Mucosa of descending colon (tissue), 3 donors: ENCODE measurements around the gene EML3. TPM values are rescaled to one million over a fixed set of nuclear protein-coding genes. Genes with fewer than 3 reads are reported as not detected.
A peak's percentile ranks its signal among the peaks of the same experiment; 100 is the strongest.
"Not testable (repeated sequence)": the region's sequence is repeated elsewhere in the genome, so short reads cannot be mapped to it uniquely, and the experiment has no call there.

ENCODE experiments used
- ATAC-seq: fragments of 200-7000 bp; cut with Tn5 transposase; one replicate; pipeline ENCODE4 v1.9.1; 2020; ENCODE audit warnings: mild to moderate bottlenecking, moderate library complexity
- DNase-seq, 3 donors: peaks; one replicate each; pipeline ENCODE4 v3.0.0-alpha.2; 2020
- H3K36me3 ChIP-seq: fragments of 200-600 bp; one replicate; pipeline ENCODE4 v1.8.0; 2021; ENCODE audit warnings: low read depth, mild to moderate bottlenecking
- H3K4me1 ChIP-seq: fragments of 200-600 bp; one replicate; pipeline ENCODE4 v1.8.0; 2021; ENCODE audit warnings: low read depth, mild to moderate bottlenecking
- H3K4me3 ChIP-seq: fragments of 200-600 bp; one replicate; pipeline ENCODE4 v1.8.0; 2021; ENCODE audit warnings: mild to moderate bottlenecking
- H3K9me3 ChIP-seq: fragments of 200-600 bp; one replicate; pipeline ENCODE4 v1.8.0; 2021; ENCODE audit warnings: mild to moderate bottlenecking
- intact Hi-C, 2 donors: fragments of 100-400 bp; cut with DNase I in 1 of 2; cut with micrococcal nuclease in 1 of 2; formaldehyde crosslinking; loops; one replicate each; pipeline versions ENCODE4 v1.11.0 to v1.11.1; 2022; cut with DNase I, micrococcal nuclease
- total RNA-seq, 3 donors: library from RNA; stranded (reverse); fragmentation: NEBNext Ultra II Directional in 2 of 3; extraction: Animal tissue kit (Norgen Biotek cat#: 25700) in 2 of 3; gene quantifications; one replicate each; pipeline versions ENCODE4 v1.2.1 to v1.2.4, GENCODE V29; 2021 to 2023
- TF ChIP-seq, protein P1 (sequence below): fragments of 200-600 bp; IDR thresholded peaks from one replicate; pipeline ENCODE4 v1.8.0; 2022; ENCODE audit warnings: antibody characterized with exemption, mild to moderate bottlenecking
- donor health status: DM: no; HTN: no; CAD: no; lungs with moderate emphysema.
- donor health status: DM: no; HTN: no; CAD: no.
- donor health status: DM: no; HTN: yes; CAD: no.

Gene EML3
- total RNA-seq, 3 donors from 2014 or later = 54.6 to 57.7 (median 57.7) TPM

DNA sequence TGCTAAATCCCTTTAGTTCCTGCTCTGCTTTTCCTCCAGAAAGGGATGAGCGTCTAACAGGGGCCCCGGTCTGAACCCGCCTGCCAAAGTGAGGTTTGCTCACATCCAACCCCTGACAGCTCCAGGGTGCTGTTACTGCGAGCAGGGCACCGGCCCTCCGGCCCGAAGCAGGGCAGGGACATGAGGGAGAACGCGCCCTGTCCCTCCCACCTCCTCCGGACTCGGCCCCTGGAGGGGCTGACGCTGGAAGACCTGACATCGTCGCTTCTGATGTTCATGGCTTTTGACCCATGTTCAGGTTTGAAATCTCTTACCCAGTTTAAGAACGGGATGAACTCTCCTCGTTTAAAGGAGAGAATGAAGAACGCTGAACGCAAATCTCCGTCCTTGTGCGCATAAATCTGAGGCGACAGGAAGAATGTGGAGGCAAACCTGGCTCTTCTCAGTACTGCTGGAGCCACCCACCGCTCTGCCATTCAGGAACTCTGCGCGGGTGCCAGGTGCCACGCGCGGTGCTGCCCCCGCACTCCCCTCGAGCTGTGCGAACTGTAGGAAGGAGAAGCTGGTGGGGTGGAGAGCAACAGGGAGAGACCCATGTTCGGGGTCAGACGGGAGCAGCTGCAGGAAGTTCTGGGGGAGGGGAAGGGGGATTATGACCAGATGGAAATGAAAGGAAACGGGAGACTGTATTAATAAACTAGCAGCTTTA lies 38.1 kb downstream of the EML3 start:
- Histone ChIP-seq H3K4me3 (peak overlapping the region; percentile 67), H3K9me3 (no peaks in the 10 kb centered on the region), H3K4me1 (peaks cover 18% of the 10 kb centered on the region), H3K36me3 (peaks cover 5% of the 10 kb centered on the region)
- TF ChIP-seq, protein P1, sequence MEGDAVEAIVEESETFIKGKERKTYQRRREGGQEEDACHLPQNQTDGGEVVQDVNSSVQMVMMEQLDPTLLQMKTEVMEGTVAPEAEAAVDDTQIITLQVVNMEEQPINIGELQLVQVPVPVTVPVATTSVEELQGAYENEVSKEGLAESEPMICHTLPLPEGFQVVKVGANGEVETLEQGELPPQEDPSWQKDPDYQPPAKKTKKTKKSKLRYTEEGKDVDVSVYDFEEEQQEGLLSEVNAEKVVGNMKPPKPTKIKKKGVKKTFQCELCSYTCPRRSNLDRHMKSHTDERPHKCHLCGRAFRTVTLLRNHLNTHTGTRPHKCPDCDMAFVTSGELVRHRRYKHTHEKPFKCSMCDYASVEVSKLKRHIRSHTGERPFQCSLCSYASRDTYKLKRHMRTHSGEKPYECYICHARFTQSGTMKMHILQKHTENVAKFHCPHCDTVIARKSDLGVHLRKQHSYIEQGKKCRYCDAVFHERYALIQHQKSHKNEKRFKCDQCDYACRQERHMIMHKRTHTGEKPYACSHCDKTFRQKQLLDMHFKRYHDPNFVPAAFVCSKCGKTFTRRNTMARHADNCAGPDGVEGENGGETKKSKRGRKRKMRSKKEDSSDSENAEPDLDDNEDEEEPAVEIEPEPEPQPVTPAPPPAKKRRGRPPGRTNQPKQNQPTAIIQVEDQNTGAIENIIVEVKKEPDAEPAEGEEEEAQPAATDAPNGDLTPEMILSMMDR = no peak
- ATAC-seq = peak; percentile 32
- peak; percentile 52 to 76 (median 59) for DNase-seq
- intact Hi-C loops = no loop called here

- Histone ChIP-seq H3K4me1 (peaks cover 18% of the 10 kb centered on the region), H3K9me3 (no peaks in the 10 kb centered on the region), H3K36me3 (peaks cover 8% of the 10 kb centered on the region), H3K4me3 (peak within 1 kb of the TSS; percentile 67)
- DNase-seq = peak; percentile 98 to 99 (median 99)
- intact Hi-C loops = no loop called here
- ATAC-seq = peak; percentile 94
- TF ChIP-seq, protein P1 = no peak
Observed at GRCh38 chr11:62573592-62574362, 38.8 kb downstream of the EML3 start, which contains the start of gene EEF1G. EEF1G (minus strand) TSS chr11:62573891; CDS start chr11:62573842, 49 bp downstream.

DNA sequence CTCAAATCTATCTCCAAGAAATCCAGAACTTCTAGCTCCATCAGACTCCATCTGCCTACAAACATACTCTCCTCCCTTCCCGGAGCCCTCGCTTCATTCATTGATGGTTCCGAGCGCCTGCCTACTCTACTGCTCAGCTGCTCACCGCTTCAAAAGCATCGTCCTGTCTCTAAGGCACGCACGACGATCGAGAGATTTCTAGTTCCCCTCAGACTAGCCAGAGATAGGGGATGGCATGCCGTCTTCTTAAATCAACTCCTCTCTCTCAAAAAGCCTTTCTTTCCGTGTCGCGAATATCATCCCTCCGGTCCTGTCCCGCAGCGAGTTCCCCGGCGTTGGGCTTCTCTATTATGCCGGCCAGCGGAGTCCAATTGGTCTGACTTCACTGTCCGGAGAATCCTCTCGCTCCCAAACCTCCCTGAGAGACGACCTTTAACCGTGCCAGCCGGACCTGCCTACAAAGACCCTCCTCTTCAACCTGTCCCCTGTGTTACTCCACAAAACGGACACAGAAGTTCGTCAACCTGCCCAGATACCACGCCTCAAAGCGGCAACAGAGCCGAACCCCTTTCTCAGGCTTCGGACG lies 39.5 kb downstream of the EML3 start:
- intact Hi-C loops = no loop called here

DNA sequence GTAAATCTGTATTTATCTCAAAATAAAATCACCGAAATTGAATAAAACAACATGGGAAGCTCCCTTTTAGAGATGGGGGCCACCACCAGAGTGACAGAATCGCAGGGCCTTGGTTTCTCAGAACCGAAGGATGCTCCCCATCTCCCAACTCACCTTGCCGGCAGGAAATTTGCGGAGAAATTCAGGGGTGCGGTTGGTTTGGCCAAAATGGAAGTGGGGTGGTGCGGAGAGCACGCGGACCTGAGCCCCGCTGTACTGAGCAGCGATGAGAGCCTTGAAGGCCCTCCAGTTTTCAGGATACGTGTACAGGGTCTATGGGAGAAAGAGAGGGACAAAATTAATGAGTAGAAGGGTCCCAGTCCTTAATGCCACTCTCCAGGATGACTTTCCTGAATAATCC lies 40.1 kb downstream of the EML3 start:
- Histone ChIP-seq H3K36me3 (peaks cover 11% of the 10 kb centered on the region), H3K4me1 (peaks cover 18% of the 10 kb centered on the region), H3K9me3 (no peaks in the 10 kb centered on the region), H3K4me3 (no peak overlapping the region)
- DNase-seq (no peak), ATAC-seq (no peak)
- TF ChIP-seq, protein P1 = no peak
- intact Hi-C loops = no loop called here

More for the DNA sequence above, 39.5 kb downstream of the EML3 start:
- Histone ChIP-seq H3K4me1 (peaks cover 18% of the 10 kb centered on the region), H3K36me3 (peaks cover 11% of the 10 kb centered on the region), H3K9me3 (no peaks in the 10 kb centered on the region), H3K4me3 (peak overlapping the region; percentile 67)
- ATAC-seq = peak; percentile 1
- DNase-seq = no peak
- TF ChIP-seq, protein P1 = no peak

DNA sequence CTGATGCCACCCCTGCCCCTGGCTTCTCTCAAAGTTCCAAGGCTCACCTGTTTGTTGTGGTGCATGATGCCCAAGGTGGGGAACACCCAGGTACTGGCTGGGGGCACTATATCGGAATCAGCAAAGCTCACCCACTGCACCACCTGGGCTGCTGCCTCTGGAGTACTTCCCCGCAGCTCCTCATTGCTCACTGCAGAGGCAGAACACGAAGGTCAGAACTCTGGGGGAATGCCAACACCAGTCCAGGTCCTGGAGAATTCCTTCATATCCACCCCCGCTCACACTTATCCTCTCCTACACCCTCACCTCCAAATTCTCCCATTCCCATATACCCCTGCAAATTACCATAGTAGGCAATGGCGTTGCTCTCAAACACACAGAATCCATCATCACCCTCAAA lies 41.1 kb downstream of the EML3 start:
- intact Hi-C loops, H3K9me3 ChIP-seq, DNase-seq, H3K4me1 ChIP-seq, ATAC-seq, H3K4me3 ChIP-seq: not testable (repeated sequence)
- peaks cover 11% of the 10 kb centered on the region for H3K36me3 ChIP-seq

DNA sequence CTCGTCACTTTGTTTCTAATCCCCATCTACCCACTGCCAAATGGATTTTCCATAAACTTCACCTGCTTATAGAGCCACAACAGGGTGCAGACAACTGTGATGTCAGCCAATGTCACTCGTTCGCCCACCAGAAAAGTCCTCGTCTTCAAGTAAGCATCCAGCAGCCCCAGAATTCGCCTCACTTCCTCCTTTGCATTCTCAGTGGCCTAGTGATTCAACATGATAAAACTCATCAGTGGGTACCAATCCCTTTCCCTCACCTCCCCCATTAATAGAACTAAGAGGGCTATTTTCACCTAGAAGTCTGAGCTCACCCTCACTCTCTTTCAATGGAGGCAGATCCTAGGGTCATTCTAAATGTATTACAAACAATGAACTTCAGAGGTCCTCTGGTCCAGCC lies 41.7 kb downstream of the EML3 start:
- H3K9me3 ChIP-seq, intact Hi-C loops, H3K4me3 ChIP-seq, DNase-seq, H3K4me1 ChIP-seq, ATAC-seq: not testable (repeated sequence)
- H3K36me3 ChIP-seq = peaks cover 11% of the 10 kb centered on the region
